GM19438 (cell line): ENCODE results near the gene FOXN1.
"Not testable (repeated sequence)": the region's sequence is repeated elsewhere in the genome, so short reads cannot be mapped to it uniquely, and the experiment has no call there.

Experiments
- ATAC-seq: cut with Tn5 transposase; IDR thresholded peaks from one replicate; pipeline ENCODE4 v1.9.1; 2021; ENCODE audit warnings: low read depth; ENCODE audit not compliant: unreplicated experiment

FOXN1 gene

GRCh38 chr17:28505986-28506665, at the start of gene FOXN1:
TSS of gene FOXN1 (plus strand) at chr17:28506348. CDS start at chr17:28523970, 17,622 bp downstream.
- no peak for ATAC-seq

- ATAC-seq: no peak
Observed at GRCh38 chr17:28457890-28458289, 48.3 kb upstream of the FOXN1 start.

GRCh38 chr17:28458881-28459280, 47.3 kb upstream of the FOXN1 start:
- not testable (repeated sequence) for ATAC-seq

GRCh38 chr17:28460901-28461300, 45.2 kb upstream of the FOXN1 start:
- no peak for ATAC-seq

GRCh38 chr17:28466001-28466400, 40.1 kb upstream of the FOXN1 start:
- no peak for ATAC-seq

GRCh38 chr17:28466521-28467048, 39.6 kb upstream of the FOXN1 start:
- ATAC-seq: no peak

- ATAC-seq: no peak
Observed at GRCh38 chr17:28467456-28468025, 38.6 kb upstream of the FOXN1 start.

GRCh38 chr17:28468033-28468735, 38.0 kb upstream of the FOXN1 start:
- ATAC-seq: not testable (repeated sequence)

- no peak for ATAC-seq
Observed at GRCh38 chr17:28468781-28469180, 37.4 kb upstream of the FOXN1 start.

- no peak for ATAC-seq
Observed at GRCh38 chr17:28469376-28469775, 36.8 kb upstream of the FOXN1 start.

- ATAC-seq: no peak
Observed at GRCh38 chr17:28470266-28470913, 35.8 kb upstream of the FOXN1 start.

- no peak for ATAC-seq
Observed at GRCh38 chr17:28470914-28471366, 35.2 kb upstream of the FOXN1 start.

- ATAC-seq: no peak
Observed at GRCh38 chr17:28471531-28472342, 34.4 kb upstream of the FOXN1 start.

GRCh38 chr17:28472871-28473497, 33.2 kb upstream of the FOXN1 start:
- ATAC-seq: no peak

GRCh38 chr17:28473542-28473941, 32.6 kb upstream of the FOXN1 start, which contains the start of gene SLC13A2:
TSS of gene SLC13A2 (plus strand) at chr17:28473644. CDS start at chr17:28473713, 69 bp downstream.
- no peak for ATAC-seq

- ATAC-seq: no peak
Observed at GRCh38 chr17:28474111-28474531, 32.0 kb upstream of the FOXN1 start.

- ATAC-seq: no peak
Observed at GRCh38 chr17:28475151-28475900, 30.8 kb upstream of the FOXN1 start.

GRCh38 chr17:28476076-28476865, 29.9 kb upstream of the FOXN1 start:
- ATAC-seq: no peak
